ENCODE measurements around the gene GRK3.

- TF ChIP-seq POLR2A (IDR thresholded peaks at IDR 0.05) (no peak), CTCF (IDR thresholded peaks at IDR 0.05) (no peak)
These were observed 180.2 kb downstream of the GRK3 start for GRCh38 chr22:25744694-25745093.

Measured in Peyer's patch (tissue), 4 donors.